ENCODE data around the gene RASA4B. TPM values are rescaled to one million over a fixed set of nuclear protein-coding genes. Genes with fewer than 3 reads are reported as not detected.
"Not testable (repeated sequence)": the region's sequence is repeated elsewhere in the genome, so short reads cannot be mapped to it uniquely, and the experiment has no call there.

Gene RASA4B
- total RNA-seq, 1 donor from 2014 or later: 11.4 TPM

DNA sequence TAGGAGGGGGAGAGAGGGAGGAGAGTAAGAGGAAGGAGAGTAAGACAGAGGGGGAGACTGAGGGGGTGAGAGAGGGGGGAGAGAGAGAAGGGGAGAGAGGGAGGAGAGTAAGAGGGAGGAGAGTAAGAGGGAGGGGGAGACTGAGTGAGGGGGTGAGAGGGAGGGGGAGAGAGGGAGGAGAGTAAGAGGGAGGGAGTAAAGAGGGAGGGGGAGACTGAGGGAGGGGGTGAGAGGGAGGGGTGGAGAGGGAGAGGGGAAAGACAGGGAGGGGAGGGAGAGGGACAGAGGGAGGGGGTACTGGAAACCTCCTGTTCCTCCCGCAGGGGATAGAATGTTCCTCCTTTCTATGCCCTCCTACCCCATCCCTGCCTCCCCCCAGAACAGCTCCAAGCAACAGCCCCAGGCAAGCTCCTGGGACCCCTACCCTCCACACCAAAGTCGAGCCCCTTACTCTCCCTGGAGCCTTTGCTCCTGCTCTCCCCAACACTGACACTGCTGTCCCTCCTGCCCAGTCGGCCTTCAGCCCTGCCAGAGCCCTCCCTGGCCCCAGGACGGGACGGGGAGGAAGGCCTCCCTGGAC lies 4.8 kb downstream of the RASA4B start:
- FAIRE-seq; DNase-seq (ENCODE audit: low spot score in 2 of 2): not testable (repeated sequence)

DNA sequence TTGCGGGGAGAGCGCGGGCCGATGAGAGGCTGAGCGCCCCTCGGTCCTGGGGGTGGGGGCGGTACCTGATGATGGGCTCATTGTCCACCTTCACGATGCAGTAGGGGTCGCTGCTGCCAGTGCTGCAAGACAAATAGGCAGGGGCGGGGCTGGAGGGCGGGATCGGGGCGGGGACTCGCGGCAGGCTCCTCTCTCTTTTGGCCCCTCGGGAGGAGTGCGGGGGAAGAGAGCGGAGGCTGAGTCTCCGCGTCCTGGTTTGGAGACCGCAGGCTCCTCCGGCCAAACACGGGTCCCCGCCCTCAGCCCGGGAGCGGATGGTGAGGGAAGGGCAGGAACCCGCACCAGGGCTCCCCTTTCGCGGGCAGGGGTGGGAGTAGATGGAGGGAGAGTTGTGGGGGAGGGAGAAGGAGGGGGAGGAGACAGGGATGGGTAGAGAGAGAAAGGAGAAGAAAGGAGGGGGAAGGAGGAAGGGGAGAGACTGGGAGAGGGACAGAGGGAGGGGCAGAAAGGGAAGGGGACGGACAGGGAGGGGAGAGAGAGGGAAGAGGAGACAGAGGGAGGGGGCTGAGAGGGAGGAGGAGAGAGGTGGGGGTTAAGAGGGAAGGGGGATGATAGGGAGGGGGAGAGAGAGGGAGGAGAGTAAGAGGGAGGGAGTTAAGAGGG lies 5.6 kb downstream of the RASA4B start:
- not testable (repeated sequence) for FAIRE-seq; DNase-seq (ENCODE audit: low spot score in 2 of 2)

DNA sequence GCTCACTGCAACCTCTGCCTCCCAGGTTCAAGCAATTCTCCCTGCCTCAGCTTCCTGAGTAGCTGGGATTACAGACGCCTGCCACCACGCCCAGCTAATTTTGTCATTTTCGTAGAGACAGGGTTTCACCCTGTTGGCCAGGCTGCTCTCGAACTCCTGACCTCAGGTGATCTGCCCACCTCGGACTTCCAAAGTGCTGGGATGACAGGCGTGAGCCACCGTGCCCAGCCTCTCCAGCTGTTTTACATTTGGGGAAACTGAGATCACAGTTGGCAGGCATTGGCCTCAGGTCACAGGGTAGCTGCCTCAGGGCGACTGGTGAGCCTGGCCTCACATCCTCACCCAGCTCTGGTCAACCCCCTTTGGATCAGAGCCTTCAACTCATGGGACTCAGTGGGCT lies 7.0 kb downstream of the RASA4B start:
- not testable (repeated sequence) for FAIRE-seq

DNA sequence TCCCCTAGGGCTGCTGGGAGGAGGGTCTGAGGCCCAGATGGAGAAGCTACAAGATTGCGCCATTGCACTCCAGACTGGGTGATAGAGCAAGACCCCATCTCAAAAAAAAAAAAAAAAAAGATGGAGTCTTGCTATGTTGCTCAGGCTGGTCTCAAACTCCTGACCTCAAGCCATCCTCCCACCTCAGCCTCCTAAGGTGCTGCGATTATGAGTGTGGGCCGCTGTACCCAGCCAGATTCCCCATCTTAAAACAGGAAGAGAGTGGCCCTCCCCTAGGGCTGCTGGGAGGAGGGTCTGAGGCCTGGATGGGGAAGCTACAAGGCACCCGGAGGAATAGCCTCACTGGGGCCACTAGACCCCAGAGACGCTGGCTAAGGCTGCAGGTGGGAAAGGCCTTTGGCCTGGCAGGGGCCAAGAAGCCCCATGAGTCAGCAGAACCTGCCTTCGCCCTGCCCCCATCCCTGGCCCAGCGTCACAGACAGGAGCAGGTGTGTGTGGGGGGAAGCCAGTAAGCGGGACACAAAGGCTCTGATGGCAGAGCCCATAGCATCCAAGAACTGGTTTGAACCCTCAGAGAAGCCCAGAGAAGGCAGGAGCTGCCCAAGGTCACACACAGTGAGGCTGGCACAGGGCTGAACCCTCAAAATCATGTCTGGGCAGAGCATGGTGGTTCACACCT lies 10.0 kb downstream of the RASA4B start:
- not testable (repeated sequence) for FAIRE-seq; DNase-seq (ENCODE audit: low spot score in 2 of 2)

More for the DNA sequence above, 7.0 kb downstream of the RASA4B start:
- DNase-seq (ENCODE audit: low spot score in 2 of 2): not testable (repeated sequence)

DNA sequence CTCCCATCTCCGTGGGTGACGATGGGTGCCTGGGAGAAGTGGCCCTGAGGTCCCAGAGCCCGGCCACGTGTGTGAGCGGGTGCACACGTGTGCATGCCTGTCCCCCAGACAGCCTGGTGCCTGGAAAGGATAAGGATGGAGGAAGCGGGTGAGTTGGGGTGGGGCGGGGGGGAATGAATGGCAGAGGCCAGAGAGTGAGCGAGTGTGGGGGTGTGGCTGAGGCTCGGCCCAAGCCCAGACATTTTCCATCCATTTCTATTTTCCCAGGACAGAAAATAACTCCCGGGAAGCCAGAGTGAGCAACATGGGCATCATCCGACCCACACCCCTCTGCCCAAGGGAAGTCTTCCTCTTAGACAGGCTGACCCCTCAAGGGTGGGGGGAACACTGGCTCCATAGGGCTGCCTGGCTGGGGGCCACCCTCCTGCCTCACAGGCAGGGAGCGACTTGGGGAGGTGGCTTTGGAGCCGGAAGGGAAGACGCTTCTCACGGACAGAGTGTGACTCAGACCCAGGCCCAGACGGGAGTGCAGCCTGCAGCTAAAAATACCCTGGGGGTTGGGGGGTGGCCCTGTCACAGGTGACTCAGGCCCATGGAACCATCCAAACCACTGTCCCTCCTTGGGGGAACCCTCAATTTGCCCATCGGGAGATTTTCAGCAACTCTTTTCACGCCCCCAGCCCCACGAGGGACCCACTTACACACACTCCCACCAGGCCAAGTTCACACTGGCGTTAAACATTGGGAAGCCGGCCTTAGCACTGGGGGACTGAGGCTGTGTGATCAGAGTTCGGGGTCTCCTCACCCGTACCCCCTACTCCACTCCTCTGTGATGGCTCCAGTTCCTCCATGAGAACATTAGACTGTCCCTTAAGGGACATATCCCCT lies 12.0 kb downstream of the RASA4B start:
- not testable (repeated sequence) for FAIRE-seq

DNA sequence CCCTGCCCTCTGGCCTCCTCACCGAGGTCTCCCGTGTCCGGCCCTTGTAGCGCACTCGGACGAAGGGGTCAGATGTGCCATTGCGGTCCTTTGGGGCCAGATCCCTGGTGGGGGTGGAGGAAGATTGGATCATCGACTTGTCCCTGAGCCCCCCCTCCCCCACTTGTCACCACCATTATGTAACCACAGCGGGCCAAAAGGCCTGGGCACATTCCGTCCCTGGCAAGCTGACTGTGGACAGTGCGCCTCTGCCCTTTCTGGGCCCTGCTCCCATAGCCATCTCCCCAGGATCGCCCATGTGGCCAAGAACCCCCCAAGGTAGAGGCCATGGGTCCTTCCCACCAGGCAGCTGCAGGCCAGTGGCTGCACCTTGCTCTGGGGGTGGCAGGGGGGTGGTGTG lies 14.4 kb downstream of the RASA4B start:
- not testable (repeated sequence) for DNase-seq (ENCODE audit: low spot score in 2 of 2); FAIRE-seq

More for the DNA sequence above, 12.0 kb downstream of the RASA4B start:
- not testable (repeated sequence) for DNase-seq (ENCODE audit: low spot score in 2 of 2)

DNA sequence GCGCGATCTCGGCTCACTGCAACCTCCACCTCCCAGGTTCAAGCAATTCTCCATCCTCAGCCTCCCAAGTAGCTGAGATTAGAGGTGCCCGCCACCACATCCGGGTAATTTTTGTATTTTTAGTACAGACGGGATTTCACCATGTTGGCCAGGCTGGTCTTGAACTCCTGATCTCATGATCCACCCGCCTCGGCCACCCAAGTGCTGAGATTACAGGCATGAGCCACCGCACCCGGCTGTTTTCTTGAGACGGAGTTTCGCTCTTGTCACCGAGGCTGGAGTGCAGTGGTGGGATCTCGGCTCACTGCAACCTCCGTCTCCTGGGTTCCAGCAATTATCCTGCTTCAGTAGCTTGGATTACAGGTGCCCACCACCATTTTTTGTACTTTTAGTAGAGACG lies 19.3 kb downstream of the RASA4B start:
- DNase-seq (ENCODE audit: low spot score in 2 of 2); FAIRE-seq: not testable (repeated sequence)

DNA sequence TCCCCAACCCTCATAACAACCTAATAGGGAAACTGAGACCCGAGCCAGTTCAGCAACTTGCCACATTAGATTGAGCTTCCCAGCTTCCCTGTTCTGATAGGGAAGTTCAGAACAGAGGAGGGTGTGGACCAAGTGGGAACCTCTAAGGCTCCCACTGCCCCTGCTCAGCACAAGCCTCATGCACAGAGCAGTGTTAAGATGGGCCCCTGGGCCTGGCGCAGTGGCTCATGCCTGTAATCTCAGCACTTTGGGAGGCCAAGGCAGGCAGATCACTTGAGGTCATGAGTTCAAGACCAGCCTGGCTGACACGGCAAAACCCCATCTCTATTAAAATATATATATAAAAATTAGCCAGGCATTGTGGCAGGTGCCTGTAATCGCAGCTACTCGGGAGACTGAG lies 20.3 kb downstream of the RASA4B start:
- not testable (repeated sequence) for DNase-seq (ENCODE audit: low spot score in 2 of 2); FAIRE-seq

DNA sequence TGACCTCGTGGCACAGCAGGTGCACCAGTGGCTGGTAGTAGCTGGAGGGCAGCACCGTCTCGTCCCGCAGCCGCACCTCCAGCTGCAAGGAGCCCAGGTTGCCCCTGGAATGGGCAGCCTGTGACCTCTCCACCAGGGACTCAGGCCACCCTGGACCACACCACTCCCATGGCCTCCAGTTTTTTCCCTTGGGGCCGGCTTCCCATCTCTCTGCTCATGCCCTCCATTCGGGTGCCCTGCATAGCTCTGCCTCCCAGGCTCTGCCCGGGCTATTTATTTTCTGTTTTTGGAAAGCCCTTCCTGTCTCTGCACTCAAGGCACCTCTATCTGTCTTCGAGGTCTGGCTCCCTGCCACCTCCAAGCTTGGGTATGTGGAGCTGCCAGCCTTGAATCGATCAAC lies 20.7 kb downstream of the RASA4B start:
- not testable (repeated sequence) for DNase-seq (ENCODE audit: low spot score in 2 of 2); FAIRE-seq

DNA sequence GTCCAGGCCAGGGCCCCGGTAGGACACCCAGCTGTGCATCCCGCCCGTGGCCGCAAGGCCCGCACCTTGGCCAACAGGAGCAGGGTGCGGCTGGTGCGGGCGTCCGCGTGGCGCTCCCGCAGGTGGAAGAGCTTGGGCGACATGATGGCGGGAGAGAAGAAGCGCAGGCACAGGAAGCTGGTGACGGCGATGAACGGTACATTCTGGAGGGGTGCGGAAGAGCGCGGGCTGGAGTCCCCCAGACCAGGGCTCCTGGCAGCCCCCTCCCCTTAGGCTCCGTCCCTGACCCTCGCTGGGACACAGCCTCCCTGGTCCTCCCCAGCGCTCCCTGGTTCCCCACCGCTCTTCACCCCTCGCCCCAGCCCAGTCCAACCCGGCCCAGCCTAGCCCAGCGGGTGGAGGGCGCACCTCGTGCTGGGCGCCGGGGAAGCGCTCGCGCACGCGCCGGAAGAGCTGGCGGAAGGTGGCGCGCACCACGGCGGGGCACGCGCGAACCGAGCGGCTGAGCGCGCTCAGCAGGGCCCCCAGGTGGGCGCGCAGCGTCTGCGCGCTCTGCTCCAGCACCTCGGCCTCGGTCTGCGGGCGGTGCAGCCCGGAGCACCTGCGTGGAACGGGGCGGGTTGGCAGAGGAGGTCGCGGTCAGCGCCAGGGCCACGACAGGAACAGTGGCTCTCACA lies 23.0 kb downstream of the RASA4B start:
- FAIRE-seq; DNase-seq (ENCODE audit: low spot score in 2 of 2): not testable (repeated sequence)

DNA sequence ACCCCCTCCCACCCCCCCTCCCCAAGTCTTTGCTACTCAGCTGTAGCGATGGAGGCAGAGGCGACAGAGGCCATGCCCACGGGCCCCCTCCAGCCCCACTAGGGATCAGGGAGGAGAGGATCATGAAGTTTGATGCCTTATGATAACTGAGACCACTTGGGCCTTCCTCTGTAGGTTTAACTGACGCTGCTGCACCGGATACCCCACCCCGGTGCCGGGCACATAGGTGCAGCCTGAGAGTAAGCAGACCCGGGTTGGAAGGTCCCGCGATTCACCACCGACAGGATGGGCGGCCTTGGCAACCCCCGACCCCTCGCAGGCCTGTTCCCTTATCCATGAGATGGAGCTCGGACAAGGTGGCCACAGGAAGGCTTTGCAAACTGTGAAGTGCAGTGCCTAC lies 23.6 kb downstream of the RASA4B start:
- DNase-seq (ENCODE audit: low spot score in 2 of 2); FAIRE-seq: not testable (repeated sequence)

DNA sequence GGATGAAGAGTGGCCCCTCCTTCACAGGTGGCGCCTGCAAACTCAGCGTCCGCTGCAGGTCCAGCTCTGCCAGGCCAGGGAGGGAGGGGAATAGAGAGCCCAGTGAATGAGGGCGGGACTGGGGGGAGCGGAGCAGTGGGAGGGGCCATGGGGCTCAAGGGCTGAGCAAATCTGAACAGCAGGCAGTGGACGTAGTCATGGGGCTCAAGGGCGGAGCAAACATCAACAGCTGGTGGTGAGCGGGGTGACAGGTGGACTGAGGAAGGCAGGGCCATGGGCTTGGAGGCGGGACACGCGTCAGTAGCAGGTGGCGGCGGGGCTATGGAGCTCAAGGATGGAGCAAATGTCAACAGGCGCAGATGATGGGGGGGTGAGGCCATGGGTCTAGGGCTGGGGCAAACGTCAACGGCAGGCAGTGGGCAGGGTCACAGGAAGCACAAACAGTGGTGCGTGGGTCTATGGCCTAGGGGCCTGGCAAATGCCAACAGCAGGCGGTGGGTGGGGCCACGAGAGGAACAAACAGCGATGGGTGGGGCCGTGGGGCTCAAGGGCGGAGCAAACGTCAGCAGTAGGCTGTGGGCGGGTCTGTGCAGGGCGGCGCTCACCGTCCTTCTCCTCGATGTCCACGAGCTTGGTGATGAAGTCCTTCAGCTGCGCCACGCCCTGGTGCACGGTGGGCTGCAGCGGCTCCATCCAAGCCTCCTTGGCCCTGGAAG lies 24.2 kb downstream of the RASA4B start:
- DNase-seq (ENCODE audit: low spot score in 2 of 2); FAIRE-seq: not testable (repeated sequence)

DNA sequence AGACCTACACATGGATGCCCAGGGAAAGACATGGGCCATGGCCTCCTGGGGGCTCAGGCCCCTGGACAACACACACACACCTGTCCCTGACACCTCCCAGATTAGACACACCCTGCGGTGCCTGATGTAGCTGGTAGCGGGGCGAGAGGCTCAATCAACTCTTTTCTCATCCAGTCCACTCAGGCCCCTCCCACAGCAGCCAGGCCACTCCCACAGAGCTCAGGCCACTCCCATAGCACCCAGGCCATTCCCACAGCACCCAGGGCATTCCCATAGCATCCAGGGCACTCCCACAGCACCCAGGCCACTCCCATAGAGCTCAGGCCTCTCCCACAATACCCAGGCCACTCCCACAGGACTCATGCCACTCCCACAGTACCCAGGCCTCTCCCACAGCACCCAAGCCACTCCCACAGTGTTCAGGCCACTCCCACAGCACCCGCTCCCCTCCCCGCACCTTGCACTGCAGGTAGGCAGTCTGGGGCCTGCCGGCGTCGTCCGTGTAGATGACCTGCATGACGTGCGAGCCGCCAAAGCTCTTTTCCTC lies 27.0 kb downstream of the RASA4B start:
- FAIRE-seq: not testable (repeated sequence)

DNA sequence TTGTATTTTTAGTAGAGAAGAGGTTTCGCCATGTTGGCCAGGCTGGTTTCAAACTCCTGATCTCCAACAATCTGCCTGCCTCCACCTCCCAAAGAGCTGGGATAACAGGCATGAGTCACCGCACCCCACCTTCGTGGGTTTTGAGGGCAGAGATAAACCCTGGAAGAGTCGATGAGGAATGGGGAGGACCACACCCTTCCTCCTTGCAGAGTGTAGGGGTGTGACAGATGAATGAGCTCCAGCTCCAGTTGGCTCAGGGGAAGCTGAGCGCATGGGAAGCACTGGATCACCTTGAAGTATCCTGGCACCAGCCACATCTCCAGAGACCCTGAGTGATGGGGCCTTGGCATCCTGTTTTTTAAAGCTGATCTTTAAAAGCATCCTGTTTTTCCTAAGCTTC lies 33.3 kb downstream of the RASA4B start:
- DNase-seq (ENCODE audit: low spot score in 2 of 2); FAIRE-seq: not testable (repeated sequence)

More for the DNA sequence above, 27.0 kb downstream of the RASA4B start:
- not testable (repeated sequence) for DNase-seq (ENCODE audit: low spot score in 2 of 2)

DNA sequence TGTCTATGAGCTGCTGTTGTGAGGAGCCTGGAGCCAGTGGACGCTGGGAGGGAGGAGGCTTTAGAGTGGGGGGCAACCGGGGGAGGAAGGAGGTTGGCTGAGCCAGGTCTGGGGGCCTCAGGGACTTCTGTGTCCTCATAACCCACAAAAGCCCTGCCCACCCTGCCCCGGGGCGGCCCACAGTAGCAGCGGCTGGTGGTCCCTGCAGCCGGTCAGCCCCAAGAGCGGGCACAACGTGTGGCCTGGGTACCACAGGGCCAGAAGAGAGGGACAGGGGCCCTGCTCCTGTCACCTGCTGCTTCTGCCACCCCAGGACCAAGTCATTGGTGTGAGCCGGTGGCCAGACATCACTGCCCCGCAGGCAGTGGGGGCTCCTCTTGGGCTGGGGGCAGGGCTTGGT lies 35.6 kb downstream of the RASA4B start:
- not testable (repeated sequence) for DNase-seq (ENCODE audit: low spot score in 2 of 2); FAIRE-seq

DNA sequence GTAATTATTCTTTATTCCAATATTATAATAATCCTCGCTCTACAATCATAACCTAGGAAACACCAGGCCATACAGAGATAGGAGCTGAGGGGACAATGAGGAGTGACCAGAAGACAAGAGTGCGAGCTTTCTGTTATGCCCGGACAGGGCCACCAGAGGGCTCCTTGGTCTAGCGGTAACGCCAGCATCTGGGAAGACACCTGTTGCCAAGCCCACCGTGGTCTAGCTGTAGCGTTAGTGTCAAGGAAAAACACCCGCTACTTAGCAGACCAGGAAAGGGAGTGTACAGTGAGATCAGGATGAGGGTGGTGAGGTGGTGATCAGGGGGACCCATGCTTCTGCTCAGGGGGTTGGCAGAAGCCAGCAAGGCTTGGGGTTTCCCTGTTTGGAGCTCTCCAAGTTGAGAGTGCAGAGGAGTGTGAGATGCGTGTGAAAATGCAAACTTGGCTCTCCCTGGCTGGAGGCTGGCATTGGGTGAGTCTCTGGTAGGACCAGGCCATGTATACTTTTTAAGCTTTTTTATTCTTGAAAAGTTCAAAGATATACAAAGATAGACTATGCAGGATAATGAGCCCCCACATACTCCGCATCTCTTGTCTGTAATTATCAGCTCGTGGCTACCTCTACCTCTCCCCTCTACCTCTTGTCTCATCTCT lies 37.5 kb downstream of the RASA4B start:
- not testable (repeated sequence) for DNase-seq (ENCODE audit: low spot score in 2 of 2); FAIRE-seq

DNA sequence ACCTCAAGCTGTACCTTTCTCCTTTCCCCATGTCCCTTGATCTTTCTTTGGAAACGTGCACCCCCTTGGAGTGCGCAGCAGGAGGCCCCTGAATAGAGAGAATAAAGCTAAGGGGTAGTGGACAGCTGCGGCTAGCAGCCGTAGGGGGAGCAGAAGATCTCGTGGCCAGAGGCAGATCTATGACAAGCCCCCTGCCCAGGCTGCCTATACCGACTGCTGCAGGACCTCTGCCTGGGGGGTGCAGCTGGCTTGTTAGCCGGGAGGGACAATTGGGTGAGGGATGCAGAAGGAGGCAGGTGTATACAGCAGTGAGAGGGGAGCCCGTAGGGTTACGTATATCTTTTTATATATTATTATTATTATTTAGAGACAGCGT lies 38.4 kb downstream of the RASA4B start:
- not testable (repeated sequence) for FAIRE-seq; DNase-seq (ENCODE audit: low spot score in 2 of 2)
